Lower lobe of right lung (tissue), 2 donors: Measurements from ENCODE around the gene DNASE1L3. TPM values are rescaled to one million over a fixed set of nuclear protein-coding genes. Genes with fewer than 3 reads are reported as not detected.
"Not testable (repeated sequence)": the region's sequence is repeated elsewhere in the genome, so short reads cannot be mapped to it uniquely, and the experiment has no call there.

ENCODE experiments used
- ATAC-seq, 2 donors: fragments of 200-7000 bp; cut with Tn5 transposase; one replicate each; pipeline ENCODE4 v1.9.1; 2020 to 2022; ENCODE audit warnings: mild to moderate bottlenecking in 2 of 2, moderate library complexity in 2 of 2
- DNase-seq: peaks from one replicate; pipeline ENCODE4 v3.0.0-alpha.2; 2020
- H3K27ac ChIP-seq: fragments of 200-600 bp; one replicate; pipeline ENCODE4 v1.8.0; 2022
- H3K27me3 ChIP-seq: fragments of 200-600 bp; one replicate; pipeline ENCODE4 v1.8.0; 2022; ENCODE audit warnings: low read depth
- H3K36me3 ChIP-seq: fragments of 200-600 bp; one replicate; pipeline ENCODE4 v1.8.0; 2022; ENCODE audit warnings: mild to moderate bottlenecking
- H3K4me1 ChIP-seq: fragments of 200-600 bp; one replicate; pipeline ENCODE4 v1.8.0; 2022
- H3K4me3 ChIP-seq: fragments of 200-600 bp; one replicate; pipeline ENCODE4 v1.8.0; 2022; ENCODE audit warnings: mild to moderate bottlenecking
- H3K9me3 ChIP-seq: fragments of 200-600 bp; one replicate; pipeline ENCODE4 v1.8.0; 2022
- intact Hi-C: fragments of 100-400 bp; cut with DNase I; formaldehyde crosslinking; loops from one replicate; pipeline ENCODE4 v1.11.0; 2022
- total RNA-seq: library from RNA; stranded (reverse); fragmentation: NEBNext Ultra II Directional; extraction: Animal tissue kit (Norgen Biotek cat#: 25700); gene quantifications from one replicate; pipeline ENCODE4 v1.2.1, GENCODE V29; 2021
- TF ChIP-seq, protein P1 (sequence below): fragments of 200-600 bp; IDR thresholded peaks from one replicate; pipeline ENCODE4 v1.8.0; 2022; ENCODE audit warnings: antibody characterized with exemption, mild to moderate bottlenecking
- donor health status: DM: no; HTN: yes; CAD: no; lungs with severe emphysema.

DNASE1L3 gene
- total RNA-seq, 1 donor from 2014 or later = 12.0 TPM

DNA sequence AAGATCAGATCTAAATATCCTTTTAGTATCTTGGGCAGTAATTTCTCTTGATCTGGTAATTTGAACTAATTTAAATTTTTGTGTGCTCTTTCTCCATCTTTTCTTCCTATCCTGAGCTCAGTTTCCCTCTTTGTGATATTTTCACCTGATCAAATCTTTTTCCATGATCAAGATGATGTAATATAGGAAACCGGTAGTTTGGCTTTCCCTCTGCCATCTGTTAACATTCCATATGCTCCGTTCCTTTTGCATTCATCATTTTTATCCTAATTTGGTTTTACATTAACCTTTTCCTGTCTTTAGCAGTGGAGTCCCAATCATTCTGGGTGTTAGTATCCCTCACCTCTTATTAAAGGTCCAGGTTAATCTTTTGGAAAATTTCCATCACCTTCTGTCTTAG is 20.9 kb upstream of the DNASE1L3 start:
- DNase-seq (no peak), ATAC-seq (no peak)
- intact Hi-C loops = no loop called here
- TF ChIP-seq, protein P1, sequence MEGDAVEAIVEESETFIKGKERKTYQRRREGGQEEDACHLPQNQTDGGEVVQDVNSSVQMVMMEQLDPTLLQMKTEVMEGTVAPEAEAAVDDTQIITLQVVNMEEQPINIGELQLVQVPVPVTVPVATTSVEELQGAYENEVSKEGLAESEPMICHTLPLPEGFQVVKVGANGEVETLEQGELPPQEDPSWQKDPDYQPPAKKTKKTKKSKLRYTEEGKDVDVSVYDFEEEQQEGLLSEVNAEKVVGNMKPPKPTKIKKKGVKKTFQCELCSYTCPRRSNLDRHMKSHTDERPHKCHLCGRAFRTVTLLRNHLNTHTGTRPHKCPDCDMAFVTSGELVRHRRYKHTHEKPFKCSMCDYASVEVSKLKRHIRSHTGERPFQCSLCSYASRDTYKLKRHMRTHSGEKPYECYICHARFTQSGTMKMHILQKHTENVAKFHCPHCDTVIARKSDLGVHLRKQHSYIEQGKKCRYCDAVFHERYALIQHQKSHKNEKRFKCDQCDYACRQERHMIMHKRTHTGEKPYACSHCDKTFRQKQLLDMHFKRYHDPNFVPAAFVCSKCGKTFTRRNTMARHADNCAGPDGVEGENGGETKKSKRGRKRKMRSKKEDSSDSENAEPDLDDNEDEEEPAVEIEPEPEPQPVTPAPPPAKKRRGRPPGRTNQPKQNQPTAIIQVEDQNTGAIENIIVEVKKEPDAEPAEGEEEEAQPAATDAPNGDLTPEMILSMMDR = no peak
- Histone ChIP-seq H3K27ac (no peak overlapping the region), H3K4me3 (no peak overlapping the region), H3K27me3 (no peaks in the 10 kb centered on the region), H3K36me3 (no peaks in the 10 kb centered on the region), H3K9me3 (no peaks in the 10 kb centered on the region), H3K4me1 (peaks cover 2% of the 10 kb centered on the region)

DNA sequence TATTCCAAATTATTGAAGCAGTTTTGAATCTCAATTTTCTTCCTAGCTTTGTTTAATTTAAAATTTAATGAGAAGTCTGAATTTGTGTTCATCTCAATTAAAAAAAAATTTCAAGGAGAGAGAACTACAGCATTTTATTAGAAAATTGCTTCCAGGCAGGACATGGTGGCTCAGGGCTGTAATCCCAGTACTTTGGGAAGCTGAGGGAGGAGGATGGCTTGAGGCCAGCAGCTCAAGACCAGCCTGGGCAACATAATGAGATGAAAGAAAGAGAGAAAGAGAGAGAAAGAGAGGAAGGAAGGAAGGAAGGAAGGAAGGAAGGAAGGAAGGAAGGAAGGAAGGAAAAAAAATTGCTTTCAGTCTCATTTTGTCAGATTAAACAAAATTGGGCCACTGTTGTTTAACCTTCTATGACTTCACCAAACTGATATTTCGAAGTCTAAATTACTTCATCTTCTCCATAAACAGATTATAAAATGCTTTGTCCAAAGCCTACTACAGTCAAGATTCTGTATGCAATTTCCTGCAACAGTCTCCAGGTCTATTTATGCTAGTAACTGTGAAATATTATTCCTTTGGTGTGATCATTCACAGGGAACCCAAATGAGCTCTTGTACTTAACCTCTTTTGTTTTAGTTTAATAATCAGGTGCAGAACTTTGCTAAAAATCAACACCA is 20.2 kb upstream of the DNASE1L3 start:
- Histone ChIP-seq H3K27ac (no peak overlapping the region), H3K4me3 (no peak overlapping the region), H3K27me3 (no peaks in the 10 kb centered on the region), H3K9me3 (no peaks in the 10 kb centered on the region), H3K4me1 (no peaks in the 10 kb centered on the region), H3K36me3 (no peaks in the 10 kb centered on the region)
- TF ChIP-seq, protein P1 = no peak
- intact Hi-C loops = no loop called here
- ATAC-seq (no peak), DNase-seq (no peak)

DNA sequence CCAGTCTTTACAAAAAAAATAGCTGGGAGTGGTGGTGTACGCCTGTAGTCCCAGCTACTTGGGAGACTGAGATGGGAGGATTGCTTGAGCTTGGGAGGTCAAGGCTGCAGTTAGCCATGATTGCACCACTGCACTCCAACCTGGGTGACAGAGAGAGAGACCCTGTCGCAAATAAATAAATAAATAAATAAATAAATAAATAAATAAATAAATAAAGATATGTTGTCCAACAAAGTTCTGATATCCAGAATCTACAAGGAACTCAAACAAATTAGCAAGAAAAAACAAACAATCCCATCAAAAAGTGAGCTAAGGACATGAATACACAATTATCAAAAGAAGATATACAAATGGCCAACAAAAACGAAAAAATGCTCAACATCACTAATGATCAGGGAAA is 17.2 kb upstream of the DNASE1L3 start:
- DNase-seq, H3K4me1 ChIP-seq, H3K27me3 ChIP-seq, H3K4me3 ChIP-seq, ATAC-seq, H3K36me3 ChIP-seq, H3K27ac ChIP-seq, intact Hi-C loops, H3K9me3 ChIP-seq: not testable (repeated sequence)

DNA sequence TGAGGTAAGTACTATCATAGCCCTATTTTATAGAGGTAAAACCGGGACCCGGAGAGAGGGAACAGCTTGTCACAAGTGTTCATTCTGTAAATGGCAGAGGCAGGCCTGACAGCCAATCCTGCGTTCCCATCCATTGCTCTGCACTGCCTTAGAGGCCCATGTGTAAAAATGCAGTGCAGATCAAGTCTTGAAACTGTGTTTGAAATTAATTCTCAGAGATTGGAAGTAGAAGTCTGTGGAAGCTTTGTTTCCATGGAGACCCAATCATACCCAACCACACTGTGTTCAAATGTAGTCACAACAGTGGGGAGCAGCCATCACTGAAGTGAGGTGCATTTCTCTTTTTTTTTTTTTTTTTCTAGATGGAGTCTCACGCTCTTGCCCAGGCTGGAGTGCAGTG is 13.1 kb upstream of the DNASE1L3 start:
- Histone ChIP-seq H3K27ac (no peak overlapping the region), H3K4me1 (no peaks in the 10 kb centered on the region), H3K36me3 (no peaks in the 10 kb centered on the region), H3K27me3 (no peaks in the 10 kb centered on the region), H3K4me3 (no peak overlapping the region), H3K9me3 (no peaks in the 10 kb centered on the region)
- intact Hi-C loops = no loop called here
- no peak for DNase-seq
- no peak for ATAC-seq
- TF ChIP-seq, protein P1 = no peak

DNA sequence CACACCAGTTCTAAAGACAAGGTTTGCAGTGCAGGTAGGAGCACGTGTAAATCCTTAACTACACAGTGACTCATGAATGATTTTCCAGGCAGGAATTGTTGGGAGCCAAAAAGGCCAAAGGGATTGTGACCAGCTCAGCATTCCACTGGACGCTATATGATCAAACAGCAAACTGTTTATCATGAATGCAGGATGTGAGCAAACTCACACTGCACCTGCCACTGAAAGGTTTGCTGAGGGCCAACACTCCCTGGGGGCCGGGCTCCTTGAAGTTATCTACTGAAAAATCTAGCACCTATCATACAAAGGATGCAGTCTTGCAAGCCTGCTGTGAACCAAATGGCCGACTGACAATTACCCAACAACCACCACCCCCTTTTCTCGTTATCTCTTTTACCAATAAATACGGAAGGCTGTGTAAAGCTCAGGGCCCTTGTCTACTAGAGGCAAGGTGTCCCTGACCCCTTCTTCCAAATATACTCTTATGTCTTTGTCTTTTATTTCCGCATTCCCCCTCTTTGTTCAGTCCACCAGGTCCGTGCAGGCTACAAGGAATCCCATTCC is 11.5 kb upstream of the DNASE1L3 start:
- Histone ChIP-seq H3K27ac (no peak overlapping the region), H3K36me3 (no peaks in the 10 kb centered on the region), H3K4me3 (no peak overlapping the region), H3K9me3 (no peaks in the 10 kb centered on the region), H3K27me3 (no peaks in the 10 kb centered on the region), H3K4me1 (peaks cover 8% of the 10 kb centered on the region)
- intact Hi-C loops = no loop called here
- DNase-seq (no peak), ATAC-seq (no peak)
- TF ChIP-seq, protein P1 = no peak

DNA sequence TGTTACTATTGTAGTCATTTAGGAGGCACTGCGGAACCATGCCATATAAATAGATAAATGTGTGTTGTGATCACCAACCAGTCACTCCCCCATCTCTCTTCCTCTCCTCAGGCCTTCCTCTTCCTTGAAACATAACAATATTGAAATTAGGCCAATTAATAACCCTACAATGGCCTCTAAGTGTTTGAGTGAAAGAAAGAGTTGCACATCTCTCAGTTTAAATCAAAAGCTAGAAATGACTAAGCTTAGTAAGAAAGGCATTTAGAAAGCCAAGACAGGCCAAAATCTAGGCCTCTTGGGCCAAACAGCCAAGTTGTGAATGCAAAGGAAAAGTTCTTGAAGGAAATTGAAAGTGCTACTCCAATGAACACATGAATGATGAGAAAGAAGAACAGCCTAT is 8.1 kb upstream of the DNASE1L3 start:
- no peak for DNase-seq
- no peak overlapping the region for H3K4me3 ChIP-seq
- TF ChIP-seq, protein P1 = no peak
- no peak overlapping the region for H3K27ac ChIP-seq
- H3K4me1 ChIP-seq = peaks cover 29% of the 10 kb centered on the region
- H3K9me3 ChIP-seq = no peaks in the 10 kb centered on the region
- H3K27me3 ChIP-seq = no peaks in the 10 kb centered on the region
- intact Hi-C loops = no loop called here
- no peak for ATAC-seq
- H3K36me3 ChIP-seq = no peaks in the 10 kb centered on the region
